Glomerular visceral epithelial cell (primary cell): ENCODE data around the gene ALG12.

ENCODE experiments used
- DNase-seq: peaks from one replicate; pipeline ENCODE4 v3.0.0-alpha.2; 2016; ENCODE audit errors: extremely low spot score

The ALG12 gene

DNA sequence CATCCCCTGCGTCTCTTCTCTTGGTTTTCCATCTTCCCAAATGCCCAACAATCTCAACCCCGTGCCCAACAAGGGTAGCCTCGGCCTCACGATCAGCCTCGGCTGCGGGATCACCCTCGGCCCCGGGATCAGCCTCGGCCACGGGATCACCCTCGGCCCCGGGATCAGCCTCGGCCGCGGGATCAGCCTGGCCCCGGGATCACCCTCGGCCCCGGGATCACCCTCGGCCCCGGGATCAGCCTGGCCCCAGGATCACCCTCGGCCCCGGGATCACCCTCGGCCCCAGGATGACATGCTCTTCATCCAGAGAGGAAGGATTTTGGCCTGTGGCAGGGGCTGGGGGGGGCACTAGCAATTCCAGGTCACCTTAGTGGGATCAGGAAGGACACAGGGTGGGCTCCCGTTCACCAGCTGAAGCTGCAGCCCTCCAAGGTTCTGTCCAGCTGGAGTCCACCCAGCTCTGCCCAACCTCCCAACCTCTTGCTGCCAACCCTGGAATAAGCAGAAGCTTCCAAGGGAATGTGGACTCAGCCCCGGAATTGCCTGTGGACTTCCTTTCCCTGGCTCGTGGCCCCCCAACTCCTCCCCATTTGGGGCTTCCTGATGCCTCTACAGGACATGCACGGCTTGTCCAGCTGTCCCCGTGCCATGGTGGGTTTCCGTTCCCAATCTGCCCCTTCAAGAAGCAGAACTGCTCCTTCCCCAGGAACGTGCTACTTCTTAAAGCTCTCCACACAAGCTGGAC, 6.2 kb downstream of the ALG12 start:
- DNase-seq = no peak

DNA sequence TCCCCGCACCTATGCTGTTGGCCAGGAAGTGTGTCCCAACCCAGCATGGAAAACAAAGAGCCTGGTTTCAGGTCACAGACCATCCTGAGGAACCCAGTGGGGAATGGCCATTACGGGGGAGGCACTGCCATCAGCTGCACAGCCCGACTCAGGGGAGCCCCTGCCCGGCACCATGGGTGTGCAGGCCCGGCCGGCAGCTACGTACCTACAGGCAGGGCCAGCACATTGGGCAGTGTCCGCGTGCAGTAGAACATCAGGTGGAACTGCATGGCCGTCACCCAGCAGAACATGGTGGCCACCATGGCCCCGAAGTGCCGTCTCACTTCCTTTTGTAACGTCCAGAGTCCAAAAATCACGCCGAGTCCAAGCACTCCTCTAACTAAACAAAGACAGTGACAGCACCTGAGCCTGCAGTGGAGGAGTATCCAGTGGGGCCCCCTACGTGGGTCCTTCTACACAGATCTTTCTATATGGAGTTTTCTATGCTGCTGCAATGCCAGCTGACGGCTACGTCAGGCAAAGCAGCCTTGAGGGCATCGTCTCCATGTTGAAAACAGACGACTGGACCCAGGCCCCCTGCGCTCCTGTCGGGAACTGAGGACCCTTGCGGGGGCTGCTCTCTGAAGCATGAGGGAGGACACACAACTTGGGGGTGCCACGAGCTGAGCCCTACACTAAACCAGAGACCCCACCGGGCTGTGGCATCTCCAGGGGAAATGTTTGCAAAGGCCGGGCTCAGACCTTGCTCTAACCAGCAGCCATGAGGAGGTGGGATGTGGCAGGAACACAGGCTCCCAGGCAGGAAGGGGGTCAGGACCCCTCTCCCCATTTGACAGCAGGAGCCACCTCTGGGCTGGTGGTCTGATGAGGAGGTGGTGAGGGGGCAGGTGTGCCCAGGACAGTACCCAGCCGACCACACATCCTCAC, 7.7 kb downstream of the ALG12 start:
- DNase-seq = no peak

DNA sequence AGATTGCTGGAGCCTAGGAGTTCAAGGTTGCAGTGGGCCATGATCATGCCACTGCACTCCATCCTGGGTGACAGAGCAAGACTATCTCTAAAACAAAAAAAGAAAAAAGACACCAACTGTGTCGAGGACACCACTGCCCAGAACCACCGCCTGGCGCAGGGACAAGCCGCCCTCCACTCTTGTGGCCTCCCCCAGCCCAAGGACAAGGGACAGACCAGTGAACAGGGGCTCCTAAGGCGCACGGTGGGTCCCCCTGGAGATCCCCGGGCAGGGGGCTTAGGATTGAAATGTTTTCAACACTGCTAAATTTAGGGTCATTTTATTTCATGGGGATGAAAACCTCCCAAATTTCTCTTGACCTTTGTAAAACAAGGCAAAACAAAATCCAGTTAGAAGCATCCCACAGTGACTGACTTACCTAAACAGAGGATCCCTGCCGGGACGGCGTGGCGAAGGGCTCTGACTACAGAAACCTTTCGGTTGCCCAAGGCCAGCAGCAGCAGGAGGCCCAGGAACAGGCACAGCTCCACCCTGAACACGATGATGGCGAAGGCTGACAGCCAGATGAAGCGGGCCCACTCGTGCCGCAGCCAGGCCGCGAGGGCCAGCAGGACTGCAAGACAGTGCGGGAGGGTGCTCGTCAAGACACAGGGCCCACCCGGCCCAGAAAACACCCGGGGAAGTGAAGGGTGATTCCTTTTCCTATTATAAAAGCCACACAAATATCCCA, 8.6 kb downstream of the ALG12 start:
- no peak for DNase-seq

DNA sequence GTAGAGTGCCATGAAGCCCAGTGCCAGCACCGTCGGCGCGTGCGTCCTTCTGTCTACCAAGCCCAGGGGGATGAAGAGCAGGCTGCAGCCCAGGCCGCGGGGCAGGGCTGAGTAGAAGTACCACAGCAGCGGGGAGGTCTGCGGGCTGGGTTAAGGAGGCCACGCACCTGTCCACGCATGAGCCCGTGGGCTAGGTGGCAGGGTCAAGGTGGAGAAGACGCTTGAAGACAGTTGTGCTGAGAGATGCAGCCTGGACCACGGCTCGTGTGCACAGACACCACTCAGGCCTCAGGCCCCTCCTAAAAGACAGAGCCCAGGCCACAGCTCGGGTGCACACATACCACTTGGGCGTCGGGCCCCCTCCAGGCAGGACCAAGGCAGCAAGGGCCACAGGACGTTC, 10.4 kb downstream of the ALG12 start:
- DNase-seq = no peak

DNA sequence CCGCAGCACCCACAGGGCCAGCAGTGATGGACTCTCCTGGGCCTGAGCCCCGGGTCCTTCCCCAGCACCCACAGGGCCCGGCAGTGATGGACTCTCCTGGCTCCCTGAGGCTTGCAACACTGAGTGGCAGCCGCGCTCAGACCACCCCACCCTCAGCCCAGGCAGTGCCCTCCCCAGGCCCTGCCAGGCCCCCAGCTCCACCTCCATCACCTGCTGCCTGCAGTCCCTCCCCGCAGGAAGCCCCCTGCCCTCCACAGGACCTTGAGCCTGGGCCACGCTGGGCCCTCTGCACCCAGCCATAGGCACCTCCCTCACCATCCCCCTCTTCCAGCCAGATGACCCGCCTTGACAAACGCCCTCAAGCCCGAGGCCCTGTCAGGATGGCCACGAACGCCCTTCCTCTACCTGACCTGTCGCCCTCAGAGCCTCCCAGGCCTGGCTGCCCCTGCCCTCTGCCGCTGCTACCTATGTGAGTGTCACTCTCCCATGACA, 11.4 kb downstream of the ALG12 start:
- DNase-seq = no peak

DNA sequence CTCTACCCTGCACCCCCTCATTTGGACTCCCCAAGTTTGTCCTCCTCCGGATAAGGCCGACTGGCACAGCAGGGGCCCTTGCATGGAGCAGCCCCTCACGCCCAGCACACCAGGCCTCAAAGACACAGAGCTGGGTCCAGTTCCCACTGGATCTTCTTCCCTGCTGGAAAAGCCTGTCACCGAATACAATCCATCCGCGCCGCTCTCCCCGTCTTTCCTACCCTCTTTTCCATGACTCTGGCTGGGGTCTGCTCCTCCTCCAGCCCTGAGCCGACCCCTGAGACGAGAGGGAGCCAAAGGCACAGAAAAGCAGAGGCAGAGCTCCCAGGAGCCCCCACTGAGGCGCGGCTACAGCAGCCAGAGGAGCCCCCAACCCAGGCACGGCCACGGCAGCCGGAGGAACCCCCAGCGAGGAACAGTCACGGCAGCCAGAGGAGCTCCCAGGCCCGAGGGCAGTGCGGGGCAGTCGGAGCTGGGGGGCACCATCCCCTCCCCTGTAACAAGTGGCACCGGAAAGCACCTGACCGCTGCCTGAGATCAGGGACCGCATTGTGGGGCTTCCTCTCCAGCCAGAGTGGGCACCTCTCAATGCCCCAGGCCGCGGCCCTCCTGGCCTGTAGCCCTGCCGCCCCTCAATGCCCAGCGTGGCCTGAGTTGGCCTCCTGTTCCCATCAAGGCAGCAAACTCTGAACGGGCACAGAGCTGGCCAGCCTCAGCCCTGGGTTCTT, 12.0 kb downstream of the ALG12 start:
- no peak for DNase-seq

DNA sequence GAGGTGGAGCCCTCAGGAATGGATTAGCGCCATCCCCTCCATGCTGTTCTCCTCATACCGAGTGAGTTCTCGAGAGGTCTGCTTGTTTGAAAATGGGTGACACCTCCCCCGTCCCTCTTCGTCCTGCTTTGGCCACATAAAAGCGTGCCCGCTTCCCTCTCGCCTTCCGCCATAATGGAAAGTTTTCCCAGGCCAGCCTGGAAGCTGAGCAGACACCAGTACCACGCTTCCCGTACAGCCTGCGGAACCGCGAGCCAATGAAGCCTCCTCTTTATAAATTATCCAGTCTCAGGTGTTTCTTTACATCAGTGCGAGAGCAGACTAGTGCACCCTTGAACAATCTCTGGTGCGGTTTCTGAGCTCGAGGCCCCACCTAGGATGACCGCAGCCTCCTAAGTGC, 12.8 kb downstream of the ALG12 start:
- DNase-seq = no peak

DNA sequence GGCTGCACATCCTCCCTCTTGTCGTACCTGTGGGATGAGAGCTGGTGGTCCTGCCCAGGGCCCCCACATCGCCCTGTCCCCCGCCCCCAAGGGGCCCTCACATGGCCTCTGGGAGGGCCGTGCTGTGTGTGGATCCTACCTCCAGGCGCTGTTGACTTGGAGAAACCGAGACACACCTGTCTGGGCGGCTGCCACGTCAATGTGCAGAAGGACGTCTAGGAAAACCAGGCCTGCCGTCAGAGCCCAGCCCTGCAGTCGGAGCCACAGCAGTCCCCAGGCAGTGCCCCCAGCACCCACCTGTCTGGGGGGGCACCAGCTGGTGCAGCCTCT, 14.2 kb downstream of the ALG12 start:
- no peak for DNase-seq

DNA sequence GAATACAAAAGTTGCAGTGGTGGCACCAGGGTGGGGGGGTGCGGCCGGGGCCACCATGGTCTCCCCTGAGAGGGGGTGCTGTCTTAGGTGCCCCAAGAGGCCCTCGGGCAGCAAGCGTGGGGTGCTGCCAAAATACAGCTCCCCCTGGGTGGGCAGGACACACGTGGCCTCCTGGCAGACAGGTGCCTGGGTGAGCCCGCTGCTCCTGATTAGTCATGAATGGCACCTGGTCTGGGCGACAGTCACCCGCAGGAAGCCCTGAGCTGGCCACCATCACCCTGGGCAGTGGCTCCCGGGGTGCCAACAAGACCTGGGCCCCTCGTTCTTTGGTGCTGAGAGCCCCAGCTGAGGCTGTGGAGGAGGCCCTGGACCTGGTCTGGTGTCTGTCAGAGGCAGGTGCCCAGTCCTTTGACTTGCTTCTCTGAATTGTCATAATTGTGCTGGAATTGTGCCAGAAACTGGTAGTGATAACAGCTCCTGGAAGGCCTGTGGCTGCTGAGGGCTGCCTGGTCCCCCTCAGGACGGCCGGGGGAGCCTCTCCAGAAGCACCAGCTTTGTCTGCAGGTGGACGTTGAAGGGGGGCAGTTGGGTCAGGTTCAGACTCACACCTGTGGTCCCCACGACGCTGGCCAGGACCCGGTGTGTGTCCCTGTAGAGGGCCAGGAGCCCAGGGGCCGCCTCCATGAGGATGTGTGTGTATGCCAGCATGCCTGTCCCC, 14.8 kb downstream of the ALG12 start:
- DNase-seq = no peak

DNA sequence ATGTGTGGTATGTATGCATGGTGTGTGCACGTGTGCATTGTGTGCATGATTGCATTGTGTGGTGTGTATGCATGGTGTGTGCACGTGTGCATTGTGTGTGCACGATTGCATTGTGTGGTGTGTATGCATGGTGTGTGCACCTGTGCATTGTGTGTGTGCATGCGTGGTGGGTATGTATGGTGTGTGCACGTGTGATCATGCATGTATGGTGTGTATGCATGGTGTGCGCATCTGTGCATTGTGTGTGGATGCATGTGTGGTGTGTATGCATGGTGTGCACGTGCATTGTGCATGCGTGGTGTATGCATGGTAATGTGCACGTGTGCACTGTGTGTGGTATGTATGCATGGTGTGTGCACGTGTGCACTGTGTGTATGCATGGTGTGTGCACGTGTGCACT, 16.8 kb downstream of the ALG12 start:
- no peak for DNase-seq

DNA sequence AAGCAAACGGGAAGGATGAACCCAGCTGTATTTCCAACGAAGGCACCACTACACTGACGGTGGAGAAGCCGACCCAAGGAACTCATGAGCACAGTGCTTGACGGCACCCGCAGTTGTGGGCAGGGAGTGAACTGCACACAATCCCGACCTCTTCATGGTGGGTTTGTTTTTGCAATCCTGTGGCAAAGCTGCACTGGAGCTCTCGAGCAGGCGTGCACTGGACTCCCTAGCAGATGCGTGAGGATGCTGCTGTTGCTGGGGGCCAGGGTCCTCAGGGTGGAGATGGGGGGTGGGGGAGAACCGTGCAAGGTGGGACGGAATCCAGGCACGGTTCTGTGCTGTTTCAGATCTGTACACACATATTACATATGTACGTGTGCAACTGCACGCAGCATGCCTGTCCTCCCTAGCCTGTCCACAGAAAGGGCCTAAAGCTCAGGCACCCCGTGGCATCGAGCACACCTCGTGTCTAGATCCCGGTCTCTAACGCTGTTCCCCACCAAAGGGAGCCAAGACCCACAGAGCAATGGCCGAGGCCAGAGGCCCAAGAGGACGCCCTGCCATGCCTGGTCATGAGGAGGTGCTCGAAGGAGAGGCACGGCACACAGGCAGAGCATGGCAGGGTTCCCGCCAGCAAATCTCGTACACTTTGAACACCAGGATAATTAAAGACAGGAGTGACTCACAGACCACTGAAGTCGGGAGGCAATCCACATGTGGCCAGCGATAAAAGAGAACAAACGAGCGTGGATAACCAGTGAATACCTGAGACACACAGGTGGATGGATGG, 17.6 kb downstream of the ALG12 start:
- DNase-seq = no peak

DNA sequence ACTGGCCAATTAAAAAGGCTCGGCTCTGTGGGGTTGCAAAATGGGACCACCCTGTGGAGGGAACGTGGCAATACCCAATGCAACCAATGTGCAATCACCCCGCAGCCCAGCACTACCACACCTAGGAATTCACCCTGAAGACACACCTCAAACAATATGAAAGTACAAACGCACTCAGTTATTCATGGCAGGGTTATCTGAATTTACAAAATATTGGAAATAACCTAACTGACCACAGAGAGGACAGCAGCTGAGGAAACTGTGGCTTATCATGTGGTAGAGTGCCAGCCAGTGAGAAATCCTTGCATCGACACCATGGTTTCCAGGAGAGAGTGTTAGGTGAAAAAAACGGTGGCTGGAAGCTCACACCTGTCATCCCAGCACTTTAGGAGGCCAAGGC, 18.7 kb downstream of the ALG12 start:
- no peak for DNase-seq

DNA sequence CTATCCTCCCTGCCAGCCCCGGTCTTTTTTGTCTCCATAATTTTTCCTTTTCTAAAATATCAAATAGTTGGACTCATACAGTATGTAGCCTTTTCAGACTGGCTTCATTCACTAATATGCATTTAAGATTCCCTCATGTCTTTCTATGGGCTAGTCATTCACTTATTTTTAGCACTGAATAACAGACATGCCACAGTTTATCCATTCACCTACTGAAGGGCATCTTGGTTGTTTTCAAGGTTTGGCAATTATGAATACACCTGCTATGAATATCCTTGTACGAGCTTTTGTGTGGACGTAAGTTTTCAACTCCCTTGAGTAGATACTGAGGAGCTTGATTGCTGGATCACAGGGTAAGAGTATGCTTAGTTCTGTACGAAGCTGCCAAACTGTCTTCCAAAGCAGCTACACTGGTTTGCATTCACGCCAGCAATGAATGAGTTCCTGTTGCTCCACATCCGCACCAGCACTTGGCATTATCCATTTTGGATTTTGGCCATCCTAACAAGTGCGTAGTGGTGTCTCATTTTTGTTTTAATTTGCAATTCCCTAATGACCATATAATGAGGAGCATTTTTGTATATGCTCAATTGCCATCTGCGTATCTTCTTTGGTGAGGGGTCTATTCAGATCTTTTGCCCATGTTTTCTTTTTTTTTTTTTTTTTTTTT, 21.1 kb downstream of the ALG12 start:
- DNase-seq = no peak

DNA sequence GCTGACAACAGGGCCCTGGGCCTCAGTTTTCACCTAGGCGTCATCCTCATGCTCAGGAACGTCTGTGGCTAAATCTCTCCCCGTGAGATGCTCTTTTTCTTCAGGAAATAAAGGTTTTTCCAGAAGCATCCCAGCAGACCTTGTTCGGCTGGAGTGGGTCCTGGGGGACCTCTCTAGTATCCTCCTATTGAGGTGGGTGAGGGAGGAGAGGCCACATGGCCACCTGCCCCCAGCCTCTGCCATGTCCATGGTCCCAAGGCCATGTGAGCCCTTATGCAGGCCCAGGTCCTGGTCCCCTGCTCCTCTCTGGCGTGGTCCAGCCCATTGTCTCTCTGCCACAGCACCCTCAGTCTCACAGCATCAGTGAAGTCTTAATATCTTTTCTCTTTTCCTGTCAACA, 22.0 kb downstream of the ALG12 start:
- DNase-seq = no peak

DNA sequence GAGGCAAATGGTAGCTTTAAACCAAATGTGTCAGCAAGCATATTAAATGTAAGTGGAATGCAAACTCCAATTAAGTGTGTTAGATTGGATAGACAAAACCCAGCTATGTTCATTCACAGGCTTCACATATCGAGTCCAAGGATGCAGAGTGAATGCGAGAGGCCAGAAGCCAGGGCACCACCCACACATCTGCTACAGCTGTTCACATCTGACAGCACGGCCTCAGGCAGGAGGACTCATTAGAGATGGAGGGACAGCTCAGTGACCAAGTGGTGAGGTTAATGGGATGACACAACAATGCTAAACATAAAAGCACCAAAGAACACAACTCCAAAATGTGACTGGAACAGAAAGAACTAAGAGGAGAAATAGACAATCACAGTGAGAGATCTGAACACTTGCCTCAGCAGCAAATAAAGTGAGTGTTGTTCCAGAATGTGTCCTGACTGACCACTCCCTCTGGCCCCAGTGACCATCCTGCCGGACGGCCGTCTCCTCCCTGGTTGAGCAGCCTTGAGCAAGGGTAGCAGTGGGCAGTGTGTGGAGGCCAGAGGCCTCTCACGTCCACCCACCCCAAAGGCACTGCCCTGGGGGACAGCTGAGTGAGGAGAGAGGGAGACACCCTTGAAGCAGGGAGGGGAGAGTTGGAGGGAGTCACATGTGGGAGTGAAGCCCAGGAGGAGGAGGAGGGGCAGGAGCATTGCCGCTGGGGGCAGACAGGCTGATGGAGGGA, 23.8 kb downstream of the ALG12 start:
- no peak for DNase-seq

DNA sequence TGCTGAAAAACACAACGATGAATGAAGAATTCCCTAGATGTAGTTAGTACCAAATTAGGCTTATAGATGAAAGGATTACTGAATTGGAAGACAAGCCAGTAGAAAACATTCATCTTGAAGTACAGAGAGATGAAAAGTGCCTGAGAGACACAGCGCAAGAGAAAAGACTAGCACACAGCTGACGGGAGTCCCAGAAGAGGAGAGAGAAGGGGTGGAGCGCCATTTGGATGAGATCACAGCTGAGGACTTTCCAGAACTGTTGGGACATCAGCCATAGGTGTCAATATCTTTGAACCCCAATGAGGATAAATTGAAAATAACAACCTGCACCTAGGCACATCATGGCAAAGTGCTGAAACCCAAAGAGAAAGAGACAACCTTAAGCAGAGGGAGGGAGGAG, 25.2 kb downstream of the ALG12 start:
- DNase-seq = no peak

DNA sequence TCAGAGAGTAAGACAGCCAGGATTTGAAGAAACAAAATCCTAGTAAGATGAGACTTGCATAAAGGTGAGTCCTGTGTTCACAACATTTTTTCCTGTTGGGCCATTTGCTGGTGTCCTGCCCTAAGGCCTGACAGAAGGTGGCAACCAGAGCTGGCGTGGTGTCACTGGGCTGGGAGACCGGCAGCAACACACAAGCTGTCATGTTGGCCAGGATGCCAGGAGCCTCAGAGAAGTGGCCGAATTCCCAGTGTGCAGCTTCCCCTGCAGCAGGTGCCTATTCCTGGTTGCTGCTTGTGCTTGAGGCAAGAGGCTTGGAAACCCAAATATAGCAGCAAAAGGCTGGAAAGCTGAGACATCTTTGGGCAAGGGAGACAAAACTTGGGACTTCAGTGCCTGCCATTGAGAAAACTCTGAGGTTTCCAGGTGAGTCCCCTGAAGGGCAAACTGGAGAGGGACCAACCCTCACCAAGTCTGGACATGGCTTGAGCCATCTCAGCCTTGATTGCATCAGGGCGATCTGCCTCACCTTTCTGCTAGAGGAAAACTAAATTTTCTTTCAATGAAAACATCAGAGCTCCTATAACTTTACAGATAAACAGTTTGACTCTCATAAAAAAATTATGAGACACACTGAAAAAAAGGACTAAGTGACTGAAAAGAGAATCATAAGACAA, 25.9 kb downstream of the ALG12 start:
- DNase-seq = no peak

DNA sequence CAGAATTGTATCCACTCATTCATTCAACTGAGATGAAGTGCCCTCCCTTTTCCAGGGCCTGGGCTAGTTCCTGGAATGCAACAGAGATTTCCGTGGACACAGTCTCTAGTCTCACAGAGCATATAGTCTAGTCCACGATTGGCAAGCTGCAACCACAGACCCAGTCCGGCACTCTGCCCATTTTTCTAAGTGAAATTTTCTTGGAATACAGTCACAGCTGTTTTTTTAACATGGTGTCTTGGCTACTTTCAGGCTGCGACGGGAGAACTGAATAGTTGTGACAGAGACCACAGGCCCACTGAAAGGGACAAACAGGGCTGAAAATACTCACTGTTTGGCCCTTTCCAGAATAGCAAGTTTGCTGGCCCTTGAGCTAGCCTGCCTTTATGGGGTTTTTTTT, 29.2 kb downstream of the ALG12 start:
- no peak for DNase-seq

DNA sequence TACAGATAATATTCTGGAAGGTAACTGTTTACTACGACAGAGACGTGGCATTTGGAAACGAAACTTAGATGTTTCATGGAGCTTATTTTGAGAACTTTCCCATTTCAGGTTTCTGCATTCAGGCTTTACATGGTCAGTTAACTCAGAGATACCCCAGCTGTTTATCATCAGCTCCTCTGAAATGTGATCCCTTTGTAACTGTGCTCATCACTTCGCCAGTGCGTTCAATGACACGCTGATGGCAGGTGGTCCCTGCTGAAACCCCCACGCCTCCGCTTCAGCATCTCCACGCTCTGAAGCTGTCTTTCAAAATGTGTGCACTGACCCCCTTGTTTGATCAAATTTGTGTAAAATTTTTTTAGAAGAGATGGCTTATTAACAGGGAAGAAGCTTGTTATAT, 30.5 kb downstream of the ALG12 start:
- no peak for DNase-seq
